Esophagus muscularis mucosa (tissue), 3 donors: Measurements from ENCODE around the gene TMPRSS9.

Experiments
- CTCF ChIP-seq, 3 experiments: fragments of 200-600 bp in 2 of 3; fragments of 450-650 bp in 1 of 3; sonication (generic) in 2 of 3; IDR thresholded peaks; one replicate each; pipeline ENCODE4 v1.5.1; 2017 to 2019; ENCODE audit warnings: antibody characterized with exemption in 3 of 3, mild to moderate bottlenecking in 2 of 3, moderate library complexity in 1 of 3
- POLR2A ChIP-seq: fragments of 450-650 bp; IDR thresholded peaks from one replicate; pipeline ENCODE4 v1.6.1; 2017; ENCODE audit warnings: antibody characterized with exemption, moderate library complexity, mild to moderate bottlenecking, low read depth

DNA sequence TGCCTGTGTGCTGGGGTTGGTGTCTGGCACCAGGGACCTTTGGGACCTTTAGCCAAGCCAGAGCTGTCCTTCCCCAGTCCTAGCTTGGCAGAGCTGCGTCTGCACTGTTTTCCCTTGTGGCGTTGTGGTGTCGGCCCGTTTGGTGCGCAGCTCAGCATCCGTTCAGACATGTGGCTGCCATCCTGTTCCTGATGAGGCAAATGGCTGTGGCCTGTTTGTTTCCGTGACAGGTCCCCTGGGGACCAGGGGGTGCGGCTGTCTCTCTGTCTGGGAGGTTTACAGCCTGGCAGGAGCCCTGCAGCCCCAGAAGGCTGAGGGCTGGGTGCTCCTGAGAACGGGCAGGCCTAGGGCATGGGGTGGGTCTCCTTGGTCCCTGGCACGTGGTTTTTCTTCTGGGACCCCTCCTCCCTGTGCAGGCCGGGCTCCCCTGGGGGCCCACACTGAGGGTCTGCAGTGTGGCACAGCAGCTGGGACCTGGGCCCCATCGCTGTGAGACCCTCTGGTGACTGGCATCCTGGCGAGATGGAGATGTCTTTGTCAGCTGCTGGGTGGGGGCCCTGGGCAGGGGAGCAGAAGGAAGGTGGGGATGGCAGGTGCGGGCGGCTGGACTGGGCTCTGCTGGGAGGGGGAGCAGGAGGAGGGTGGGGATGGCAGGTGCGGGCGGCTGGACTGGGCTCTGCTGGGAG, 27.6 kb upstream of the TMPRSS9 start:
- TF ChIP-seq CTCF (IDR thresholded peaks at IDR 0.05) (no peak), POLR2A (no peak)
